T-helper 17 cell (primary cell): ENCODE data around the gene ZNF454. TPM values are rescaled to one million over a fixed set of nuclear protein-coding genes. Genes with fewer than 3 reads are reported as not detected.

Source experiments
- ATAC-seq: fragments of 150-1000 bp; cut with Tn5 transposase; 2 replicates; pipeline ENCODE4 v1.10.0; 2021; ENCODE audit warnings: mild to moderate bottlenecking, moderate library complexity
- DNase-seq, 3 donors: peaks; one replicate each; pipeline versions ENCODE4 v3.0.0 to v3.0.0-alpha.2; 2020 to 2021
- H3K9me3 ChIP-seq: one replicate; pipeline ENCODE4 v1.7.0; 2013; ENCODE audit warnings: low read length, mild to moderate bottlenecking; ENCODE audit not compliant: control insufficient read depth, poor library complexity, severe bottlenecking
- H3K27ac Mint-ChIP-seq: one replicate; pipeline ENCODE4 v1.8.0; 2022; ENCODE audit warnings: mild to moderate bottlenecking, moderate library complexity, mixed read lengths
- H3K27me3 Mint-ChIP-seq: one replicate; pipeline ENCODE4 v1.8.0; 2022; ENCODE audit warnings: mixed read lengths
- H3K36me3 Mint-ChIP-seq: one replicate; pipeline ENCODE4 v1.8.0; 2022; ENCODE audit warnings: low read depth, mixed read lengths
- H3K4me1 Mint-ChIP-seq: one replicate; pipeline ENCODE4 v1.8.0; 2022; ENCODE audit warnings: mild to moderate bottlenecking, mixed read lengths
- H3K4me3 Mint-ChIP-seq: one replicate; pipeline ENCODE4 v1.8.0; 2022; ENCODE audit warnings: mild to moderate bottlenecking, moderate library complexity, mixed read lengths
- total RNA-seq, 4 donors: library from RNA in 2 of 4; stranded (reverse) in 2 of 4; gene quantifications; one replicate each; pipeline ENCODE4 v1.2.3 and lab custom pipeline; 2022 to 2026

The ZNF454 gene
- total RNA-seq: not detected
- 0 reads per million in 2 donors for total RNA-seq (lab: John Stamatoyannopoulos, UW)

DNA sequence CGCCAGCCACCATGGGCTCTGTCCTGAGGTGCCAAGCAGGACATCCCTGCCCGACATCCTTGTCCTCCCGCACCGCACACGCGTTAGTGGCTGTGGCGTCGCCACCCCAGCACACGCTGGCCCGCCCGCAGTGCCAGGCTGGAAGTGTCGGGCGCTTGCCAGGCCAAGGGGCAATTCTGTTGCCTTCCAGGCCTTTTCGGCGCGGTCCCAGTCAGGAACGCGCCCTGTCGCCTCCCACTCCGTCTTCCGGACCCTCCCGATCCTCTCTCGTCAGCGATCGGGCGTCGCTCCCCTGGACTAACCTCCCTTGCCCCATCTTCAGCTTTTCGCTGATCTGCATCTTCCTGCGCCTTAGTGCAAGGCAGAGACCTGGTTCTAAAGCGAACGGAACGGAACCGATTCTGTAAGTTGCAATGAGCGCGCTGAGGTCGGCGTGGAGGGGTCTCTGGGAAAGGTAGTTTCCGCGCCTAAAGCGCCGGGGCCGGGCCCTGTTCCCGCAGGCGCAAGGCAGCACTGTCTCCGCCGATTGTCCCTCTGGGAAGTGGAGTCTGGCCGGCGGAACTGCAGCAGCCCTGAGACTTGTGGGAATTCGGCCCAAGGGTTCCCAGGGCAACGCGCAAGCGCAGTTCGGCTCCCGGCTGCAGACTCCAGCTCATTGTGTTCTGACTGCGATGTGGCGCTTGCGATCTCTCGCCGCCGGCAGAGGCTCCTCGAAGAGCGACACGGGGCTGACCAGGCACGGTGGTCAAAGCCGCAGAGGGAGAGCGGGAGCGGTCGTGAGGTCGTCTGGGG is at the start of gene ZNF454:
Gene ZNF454 (plus strand): TSS at position 630 of the 792 bp plus-strand sequence. CDS start 1,594 bp downstream, outside the sequence.
- H3K9me3 ChIP-seq: peaks cover 20% of the 10 kb centered on the region
- Mint-ChIP-seq H3K27me3 (no peaks in the 10 kb centered on the region), H3K36me3 (peaks cover 4% of the 10 kb centered on the region), H3K27ac (no peak within 1 kb of the TSS), H3K4me3 (no peak within 1 kb of the TSS), H3K4me1 (no peaks in the 10 kb centered on the region)
- ATAC-seq (no peak), DNase-seq (no peak)

- Mint-ChIP-seq H3K4me1 (no peaks in the 10 kb centered on the region), H3K27ac (peak within 1 kb of the TSS; percentile 45)
- DNase-seq: peak in 1 of 3 donors; percentile 5
Measured at GRCh38 chr5:178895615-178896571, 45.1 kb upstream of the ZNF454 start, which contains the start of gene ZFP2. TSS of gene ZFP2 (plus strand) at chr5:178895913. CDS start at chr5:178931314, 35,401 bp downstream.

DNA sequence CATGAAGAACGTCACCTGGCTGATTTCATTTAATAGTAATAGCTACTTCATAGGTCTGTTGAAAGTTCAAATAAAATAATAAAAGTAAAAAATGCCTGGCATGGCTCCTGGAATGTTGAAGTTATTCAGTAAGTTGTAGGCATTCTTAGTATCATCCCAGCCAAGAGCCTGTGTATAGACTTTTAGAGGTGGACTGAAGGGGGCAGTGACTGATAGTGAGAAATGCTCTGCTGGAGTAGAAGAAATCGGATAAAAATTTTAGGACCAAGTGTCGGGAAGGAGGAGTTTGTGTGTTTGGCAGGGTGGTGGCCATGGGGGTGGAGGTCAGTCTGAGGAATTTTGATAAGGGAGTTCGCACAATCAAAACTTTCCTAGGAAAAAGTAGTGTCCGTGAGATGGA is 41.7 kb upstream of the ZNF454 start:
- Mint-ChIP-seq H3K4me1 (no peaks in the 10 kb centered on the region), H3K4me3 (no peak overlapping the region), H3K27me3 (no peaks in the 10 kb centered on the region), H3K36me3 (peaks cover 4% of the 10 kb centered on the region), H3K27ac (no peak overlapping the region)
- no peaks in the 10 kb centered on the region for H3K9me3 ChIP-seq
- ATAC-seq (no peak), DNase-seq (no peak)

More at GRCh38 chr5:178895615-178896571, 45.1 kb upstream of the ZNF454 start, which contains the start of gene ZFP2:
- no peaks in the 10 kb centered on the region for H3K9me3 ChIP-seq
- Mint-ChIP-seq H3K36me3 (peaks cover 2% of the 10 kb centered on the region), H3K27me3 (no peaks in the 10 kb centered on the region), H3K4me3 (peak within 1 kb of the TSS; percentile 85)
- ATAC-seq: peak; percentile 89

- Mint-ChIP-seq H3K27me3 (no peaks in the 10 kb centered on the region), H3K4me3 (no peak overlapping the region), H3K27ac (no peak overlapping the region), H3K4me1 (no peaks in the 10 kb centered on the region), H3K36me3 (peaks cover 6% of the 10 kb centered on the region)
- no peak for DNase-seq
- no peak for ATAC-seq
- H3K9me3 ChIP-seq: no peaks in the 10 kb centered on the region
Measured at GRCh38 chr5:178902849-178903248, 38.1 kb upstream of the ZNF454 start.

DNA sequence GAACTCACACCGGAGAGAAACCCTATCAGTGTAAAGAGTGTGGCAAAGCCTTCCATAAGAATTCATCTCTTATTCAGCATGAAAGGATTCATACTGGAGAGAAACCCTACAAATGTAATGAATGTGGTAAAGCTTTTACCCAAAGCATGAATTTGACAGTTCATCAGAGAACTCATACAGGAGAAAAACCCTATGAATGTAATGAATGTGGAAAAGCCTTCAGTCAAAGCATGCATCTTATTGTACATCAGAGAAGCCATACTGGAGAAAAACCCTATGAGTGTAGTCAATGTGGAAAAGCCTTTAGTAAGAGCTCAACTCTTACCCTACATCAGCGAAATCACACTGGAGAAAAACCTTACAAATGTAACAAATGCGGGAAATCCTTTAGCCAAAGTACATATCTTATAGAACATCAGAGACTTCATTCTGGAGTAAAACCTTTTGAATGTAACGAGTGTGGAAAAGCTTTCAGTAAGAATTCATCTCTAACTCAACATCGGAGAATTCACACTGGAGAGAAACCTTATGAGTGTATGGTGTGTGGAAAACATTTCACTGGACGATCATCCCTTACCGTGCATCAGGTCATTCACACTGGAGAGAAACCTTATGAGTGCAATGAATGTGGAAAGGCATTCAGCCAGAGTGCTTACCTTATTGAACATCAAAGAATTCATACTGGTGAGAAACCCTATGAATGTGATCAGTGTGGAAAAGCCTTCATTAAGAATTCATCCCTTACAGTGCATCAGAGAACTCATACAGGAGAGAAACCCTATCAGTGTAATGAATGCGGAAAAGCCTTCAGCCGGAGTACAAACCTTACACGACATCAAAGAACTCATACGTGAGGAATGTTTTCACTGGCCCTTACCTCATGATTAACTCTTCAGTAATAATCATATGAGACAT is 8.9 kb upstream of the ZNF454 start:
- DNase-seq: no peak
- Mint-ChIP-seq H3K27me3 (no peaks in the 10 kb centered on the region), H3K36me3 (peaks cover 5% of the 10 kb centered on the region), H3K27ac (no peak overlapping the region), H3K4me1 (no peaks in the 10 kb centered on the region), H3K4me3 (no peak overlapping the region)
- no peak for ATAC-seq
- peaks cover 51% of the 10 kb centered on the region for H3K9me3 ChIP-seq

DNA sequence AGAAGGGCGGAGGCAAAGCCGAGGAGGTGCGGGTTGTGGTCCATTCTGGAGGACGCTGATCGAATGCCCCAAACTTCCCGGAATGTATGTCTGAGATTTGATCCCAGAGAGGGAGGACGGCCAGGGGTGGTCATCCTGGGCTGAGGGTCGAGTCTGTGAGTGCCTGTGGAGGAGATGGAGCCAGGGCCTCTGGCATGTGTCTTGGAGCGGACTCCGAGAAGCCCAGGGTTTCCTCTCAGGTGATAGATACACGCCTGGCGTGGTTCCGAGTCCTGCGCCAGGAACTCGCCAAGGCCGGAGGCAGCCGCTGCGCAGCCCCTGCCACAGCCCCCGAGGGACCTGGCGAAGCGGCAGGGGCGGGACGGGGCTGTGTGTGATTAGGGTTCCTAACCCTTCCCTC is 363 bp downstream of the ZNF454 start:
- H3K9me3 ChIP-seq: peaks cover 19% of the 10 kb centered on the region
- peaks cover 2% of the 10 kb centered on the region for H3K36me3 Mint-ChIP-seq
- no peaks in the 10 kb centered on the region for H3K4me1 Mint-ChIP-seq
- no peak overlapping the region for H3K27ac Mint-ChIP-seq
- no peak for DNase-seq
- no peaks in the 10 kb centered on the region for H3K27me3 Mint-ChIP-seq
- no peak for ATAC-seq
- no peak overlapping the region for H3K4me3 Mint-ChIP-seq

GRCh38 chr5:178965465-178966055 is 24.6 kb downstream of the ZNF454 start:
- H3K9me3 ChIP-seq: peaks cover 27% of the 10 kb centered on the region
- no peaks in the 10 kb centered on the region for H3K4me1 Mint-ChIP-seq
- H3K4me3 Mint-ChIP-seq: no peak overlapping the region
- no peak overlapping the region for H3K27ac Mint-ChIP-seq
- H3K36me3 Mint-ChIP-seq: no peaks in the 10 kb centered on the region
- ATAC-seq (no peak), DNase-seq (no peak)
- no peaks in the 10 kb centered on the region for H3K27me3 Mint-ChIP-seq

DNA sequence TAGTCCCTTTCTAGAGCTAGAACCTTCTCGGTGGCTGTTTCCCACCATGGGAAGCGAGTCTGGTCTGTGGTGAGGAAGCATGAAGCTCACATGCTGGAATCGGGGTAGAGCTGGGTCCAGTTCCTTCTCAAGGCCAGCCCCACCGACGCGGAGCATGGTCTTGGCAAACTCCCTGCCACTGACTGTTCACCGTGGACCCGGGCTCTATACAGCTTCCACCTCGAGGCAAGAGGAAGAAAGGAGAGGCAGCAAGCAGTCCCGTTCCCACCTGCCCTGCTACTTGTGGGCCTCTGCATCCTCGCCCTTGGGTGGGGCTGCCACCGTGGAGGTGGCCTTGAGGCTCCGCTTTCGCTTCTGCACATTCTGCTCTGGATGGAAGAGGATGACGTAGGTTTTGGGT is 40.4 kb downstream of the ZNF454 start:
- H3K4me1 Mint-ChIP-seq: no peaks in the 10 kb centered on the region
- H3K27ac Mint-ChIP-seq: no peak overlapping the region
- H3K36me3 Mint-ChIP-seq: no peaks in the 10 kb centered on the region
- H3K9me3 ChIP-seq: no peaks in the 10 kb centered on the region
- ATAC-seq: no peak
- no peak overlapping the region for H3K4me3 Mint-ChIP-seq
- H3K27me3 Mint-ChIP-seq: no peaks in the 10 kb centered on the region
- DNase-seq: no peak

GRCh38 chr5:178982941-178983340 is 41.9 kb downstream of the ZNF454 start:
- Mint-ChIP-seq H3K36me3 (no peaks in the 10 kb centered on the region), H3K27me3 (no peaks in the 10 kb centered on the region), H3K4me3 (no peak overlapping the region), H3K27ac (no peak overlapping the region), H3K4me1 (no peaks in the 10 kb centered on the region)
- DNase-seq: no peak
- ATAC-seq: no peak
- no peaks in the 10 kb centered on the region for H3K9me3 ChIP-seq

DNA sequence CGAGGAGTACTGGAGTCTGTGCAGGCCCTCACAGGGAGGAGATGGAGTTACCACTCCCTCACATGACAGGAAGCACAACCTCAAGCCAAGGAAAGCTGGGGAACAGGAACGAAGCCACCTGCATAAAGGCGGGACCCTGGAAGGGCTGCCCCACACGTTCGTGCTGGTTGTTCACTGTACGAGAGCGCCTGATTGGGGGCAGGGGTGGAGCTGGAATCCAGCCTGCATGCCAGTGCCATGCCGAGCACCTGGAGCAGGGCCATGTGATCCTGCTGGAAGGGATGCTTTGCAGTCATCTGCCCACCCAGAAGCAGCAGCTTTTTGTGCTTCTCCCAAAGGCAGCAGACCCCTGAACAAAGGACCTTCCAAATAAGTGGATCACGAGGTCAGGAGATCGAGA is 42.7 kb downstream of the ZNF454 start:
- DNase-seq: no peak
- H3K36me3 Mint-ChIP-seq: no peaks in the 10 kb centered on the region
- H3K27ac Mint-ChIP-seq: no peak overlapping the region
- no peaks in the 10 kb centered on the region for H3K27me3 Mint-ChIP-seq
- no peaks in the 10 kb centered on the region for H3K4me1 Mint-ChIP-seq
- ATAC-seq: no peak
- H3K4me3 Mint-ChIP-seq: no peak overlapping the region
- no peaks in the 10 kb centered on the region for H3K9me3 ChIP-seq

- DNase-seq (no peak), ATAC-seq (no peak)
- Mint-ChIP-seq H3K4me1 (no peaks in the 10 kb centered on the region), H3K4me3 (no peak overlapping the region), H3K36me3 (no peaks in the 10 kb centered on the region), H3K27ac (no peak overlapping the region), H3K27me3 (no peaks in the 10 kb centered on the region)
- H3K9me3 ChIP-seq: no peaks in the 10 kb centered on the region
Measured at GRCh38 chr5:178984145-178985072, 43.4 kb downstream of the ZNF454 start.
